ENCODE data around the gene NEK6.

DNA sequence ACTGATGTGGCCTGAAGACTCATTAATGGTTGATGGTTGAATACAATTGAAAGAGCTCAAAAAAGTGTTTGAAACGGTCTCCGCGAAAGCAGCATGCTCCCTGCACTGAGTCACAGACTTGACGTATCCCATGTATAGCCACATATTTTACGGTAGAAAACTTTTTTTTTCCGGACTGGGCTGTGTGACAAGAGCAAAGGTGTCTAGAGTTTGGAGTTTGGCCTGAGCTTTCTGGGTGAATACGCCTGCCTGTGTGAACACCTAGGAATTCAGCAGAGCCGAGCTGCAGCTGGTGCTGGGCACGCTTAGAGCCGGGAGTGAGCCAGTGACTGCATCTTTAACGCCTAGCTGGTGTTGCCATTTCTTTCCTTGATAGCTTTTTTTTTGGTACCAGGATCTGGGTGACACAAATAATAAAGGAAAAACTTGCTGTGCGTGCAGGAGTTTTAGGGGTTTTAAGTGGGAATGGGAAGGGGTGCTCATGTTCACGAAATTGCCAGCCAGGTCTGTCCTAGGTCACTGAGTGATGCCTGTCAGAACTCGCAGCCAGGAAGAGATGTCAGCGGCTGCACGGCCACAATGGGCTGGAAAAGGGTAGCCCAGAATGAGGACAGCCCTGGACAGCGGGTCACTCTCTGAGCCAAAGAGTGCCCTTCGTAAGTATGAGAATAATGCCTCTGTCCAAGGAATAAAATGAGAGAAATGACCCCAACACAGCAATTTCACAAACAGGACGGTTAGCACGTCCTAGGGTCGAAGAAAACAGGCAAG is 105.8 kb downstream of the NEK6 start:
- TF ChIP-seq, protein P1, sequence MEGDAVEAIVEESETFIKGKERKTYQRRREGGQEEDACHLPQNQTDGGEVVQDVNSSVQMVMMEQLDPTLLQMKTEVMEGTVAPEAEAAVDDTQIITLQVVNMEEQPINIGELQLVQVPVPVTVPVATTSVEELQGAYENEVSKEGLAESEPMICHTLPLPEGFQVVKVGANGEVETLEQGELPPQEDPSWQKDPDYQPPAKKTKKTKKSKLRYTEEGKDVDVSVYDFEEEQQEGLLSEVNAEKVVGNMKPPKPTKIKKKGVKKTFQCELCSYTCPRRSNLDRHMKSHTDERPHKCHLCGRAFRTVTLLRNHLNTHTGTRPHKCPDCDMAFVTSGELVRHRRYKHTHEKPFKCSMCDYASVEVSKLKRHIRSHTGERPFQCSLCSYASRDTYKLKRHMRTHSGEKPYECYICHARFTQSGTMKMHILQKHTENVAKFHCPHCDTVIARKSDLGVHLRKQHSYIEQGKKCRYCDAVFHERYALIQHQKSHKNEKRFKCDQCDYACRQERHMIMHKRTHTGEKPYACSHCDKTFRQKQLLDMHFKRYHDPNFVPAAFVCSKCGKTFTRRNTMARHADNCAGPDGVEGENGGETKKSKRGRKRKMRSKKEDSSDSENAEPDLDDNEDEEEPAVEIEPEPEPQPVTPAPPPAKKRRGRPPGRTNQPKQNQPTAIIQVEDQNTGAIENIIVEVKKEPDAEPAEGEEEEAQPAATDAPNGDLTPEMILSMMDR (IDR thresholded peaks at IDR 0.05; ENCODE audit: low read depth, low read length, poor library complexity, severe bottlenecking), result no peak
- TF ChIP-seq EZH2phosphoT487 (IDR thresholded peaks at IDR 0.05; ENCODE audit: borderline replicate concordance, low read length), result no peak
